Measurements from ENCODE around the gene ADPRHL1.
"Not testable (repeated sequence)": the region's sequence is repeated elsewhere in the genome, so short reads cannot be mapped to it uniquely, and the experiment has no call there.

The ADPRHL1 gene

DNA sequence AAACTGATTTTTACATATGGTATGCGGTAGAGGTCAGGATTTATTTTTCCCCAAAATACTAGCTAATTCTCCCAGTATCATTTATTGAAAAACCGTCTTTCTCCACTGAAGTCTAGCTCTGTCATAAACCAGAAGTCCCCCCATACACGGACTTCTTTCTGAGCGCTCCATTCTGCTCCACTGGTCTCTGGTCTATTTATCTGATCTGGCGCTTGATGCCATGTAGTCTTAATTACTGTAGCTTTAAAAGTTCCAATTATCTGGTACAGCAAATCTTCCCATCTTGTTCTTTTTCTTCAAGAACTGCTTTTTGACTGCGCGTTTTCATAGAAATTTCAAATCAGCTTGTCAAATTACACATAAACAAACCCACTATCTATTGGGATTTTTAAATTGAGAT lies 23.5 kb upstream of the ADPRHL1 start:
- FAIRE-seq: no peak

DNA sequence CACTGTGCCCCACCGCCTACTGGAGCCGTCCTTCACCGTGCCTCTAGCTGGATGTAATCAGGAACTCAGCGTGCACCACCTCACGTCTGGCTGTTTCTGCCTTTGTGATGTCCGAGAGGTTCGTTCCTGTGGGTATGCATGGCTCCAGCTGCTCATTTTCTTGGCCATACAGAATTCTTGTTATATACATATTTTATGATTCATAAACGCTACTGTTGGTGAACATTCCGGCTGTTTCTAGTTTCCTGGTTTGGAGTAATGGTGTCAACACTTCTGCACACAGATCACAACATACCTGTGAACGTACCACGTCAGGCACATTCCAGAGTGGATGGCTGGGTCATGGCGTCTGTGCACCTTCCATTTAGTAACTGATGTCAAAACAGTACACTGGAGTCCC lies 22.6 kb upstream of the ADPRHL1 start:
- FAIRE-seq: no peak

DNA sequence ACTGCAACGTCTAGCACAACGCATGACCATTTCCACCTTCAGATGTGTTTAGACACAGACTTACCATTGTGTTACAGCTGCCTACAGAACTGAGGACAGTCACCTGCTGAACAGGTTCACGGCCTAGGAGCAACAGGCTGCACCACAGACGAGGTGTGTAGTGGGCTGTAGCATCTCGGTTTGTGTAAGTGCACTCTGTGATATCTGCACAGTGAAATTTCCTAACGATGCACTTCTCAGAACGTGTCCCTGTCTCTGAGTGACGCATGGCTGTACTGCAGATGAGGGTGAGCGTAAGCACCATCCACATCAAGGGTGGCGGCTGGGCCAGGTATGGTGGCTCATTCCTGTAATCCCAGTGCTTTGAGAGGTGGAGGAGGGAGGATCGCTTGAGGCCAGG lies 22.0 kb upstream of the ADPRHL1 start:
- no peak for FAIRE-seq

DNA sequence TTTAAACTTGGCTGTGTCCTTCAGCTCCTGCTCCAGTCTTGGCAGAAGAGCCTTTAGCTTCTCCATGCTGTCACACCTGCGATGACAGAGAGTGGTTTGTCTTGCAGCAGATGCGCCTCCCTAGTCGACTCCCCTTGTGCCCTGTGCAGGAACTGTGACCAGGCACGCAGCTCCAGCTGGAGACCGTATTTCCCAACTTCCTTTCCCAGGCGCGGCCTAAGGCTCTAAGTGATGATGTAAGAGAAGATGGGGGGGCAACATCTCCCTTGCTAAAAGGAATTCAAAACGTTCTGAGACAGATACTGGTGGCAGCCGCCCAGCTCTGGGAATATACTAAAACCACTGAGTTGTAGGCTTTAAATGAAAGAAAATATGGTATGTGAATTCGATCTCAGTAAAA lies 20.9 kb upstream of the ADPRHL1 start:
- FAIRE-seq: no peak

DNA sequence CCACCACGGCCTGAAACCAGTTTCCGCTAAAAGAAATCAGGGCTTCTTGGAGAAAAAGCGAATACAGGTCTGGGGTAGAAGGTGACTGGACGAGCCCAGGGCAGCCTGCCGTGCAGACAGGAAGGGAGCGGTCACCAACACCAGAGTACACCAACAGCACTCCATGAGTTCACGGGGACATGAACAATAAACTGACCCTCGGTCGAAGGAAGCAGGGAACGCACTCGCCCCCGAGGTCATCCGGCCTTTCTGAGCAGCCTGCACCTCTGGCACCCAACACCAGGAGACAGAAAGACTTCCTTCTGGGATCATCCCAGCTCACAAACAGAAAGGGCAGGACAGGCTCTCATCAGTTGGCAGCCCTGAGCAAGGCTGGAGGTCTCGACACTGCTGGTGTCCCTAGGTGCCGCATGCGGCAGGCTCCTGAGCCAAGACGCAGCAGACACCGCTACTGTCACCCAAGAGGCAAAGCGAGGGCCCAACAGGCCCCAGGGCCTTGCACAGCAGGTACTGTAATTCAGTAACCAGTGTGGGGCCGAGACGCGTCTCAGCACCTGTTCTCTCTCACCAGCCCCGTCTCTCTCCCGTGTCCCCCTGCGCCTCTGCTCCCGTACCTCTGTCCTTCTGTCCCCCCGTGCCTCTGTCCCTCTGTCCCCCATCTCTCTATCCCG lies 19.2 kb upstream of the ADPRHL1 start:
- FAIRE-seq: no peak

DNA sequence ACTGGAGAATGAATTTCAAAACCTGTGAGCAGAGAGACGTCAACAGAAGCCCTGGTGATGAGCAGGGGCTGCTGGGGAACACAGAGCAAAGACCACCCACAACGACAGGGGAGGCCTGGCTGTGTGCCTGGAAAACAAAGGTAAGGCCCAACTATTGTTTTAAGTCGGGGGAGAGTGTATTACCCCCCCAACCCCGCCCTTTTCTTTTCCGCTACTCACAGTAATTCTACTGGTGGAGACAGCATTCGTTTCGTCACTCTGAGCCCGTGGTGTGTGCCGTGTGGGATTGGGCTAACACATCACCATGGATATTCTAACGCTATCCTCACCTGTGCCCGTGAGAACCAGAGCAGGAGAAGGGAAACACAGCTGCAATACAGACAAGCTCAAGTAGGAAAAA lies 18.6 kb upstream of the ADPRHL1 start:
- no peak for FAIRE-seq

DNA sequence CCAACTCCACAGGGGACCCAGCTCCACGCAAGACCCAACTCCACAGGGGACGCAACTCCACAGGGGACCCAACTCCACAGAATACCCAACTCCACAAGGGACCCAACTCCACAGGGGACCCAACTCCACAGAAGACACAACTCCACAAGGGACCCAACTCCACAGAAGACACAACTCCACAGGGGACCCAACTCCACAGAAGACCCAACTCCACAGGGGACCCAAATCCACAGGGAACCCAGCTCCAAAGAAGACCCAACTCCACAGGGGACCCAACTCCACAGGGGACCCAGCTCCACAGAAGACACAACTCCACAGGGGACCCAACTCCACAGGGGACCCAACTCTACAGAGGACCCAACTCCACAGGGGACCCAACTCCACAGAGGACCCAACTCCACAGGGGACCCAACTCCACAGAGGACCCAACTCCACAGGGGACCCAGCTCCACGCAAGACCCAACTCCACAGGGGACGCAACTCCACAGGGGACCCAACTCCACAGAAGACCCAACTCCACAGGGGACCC lies 17.4 kb upstream of the ADPRHL1 start:
- not testable (repeated sequence) for FAIRE-seq

DNA sequence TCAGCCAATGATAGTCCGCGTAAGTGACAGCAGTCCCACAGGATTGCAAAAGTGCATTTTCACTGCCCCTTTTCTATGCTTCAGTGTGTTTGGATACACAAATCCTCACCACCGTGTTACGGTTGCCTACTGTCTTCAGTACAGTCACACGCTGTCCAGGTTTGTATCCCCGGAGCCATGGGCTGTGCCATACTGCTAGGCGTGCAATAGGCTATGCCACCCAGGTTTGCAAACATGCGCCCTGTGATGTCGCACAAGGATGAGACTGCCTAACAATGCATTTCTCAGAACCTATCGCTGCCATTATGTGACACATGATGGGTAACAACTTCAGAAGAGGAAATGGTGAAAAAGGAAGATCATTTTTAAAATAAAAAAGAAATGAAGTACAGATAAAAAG lies 16.8 kb upstream of the ADPRHL1 start:
- FAIRE-seq: no peak

DNA sequence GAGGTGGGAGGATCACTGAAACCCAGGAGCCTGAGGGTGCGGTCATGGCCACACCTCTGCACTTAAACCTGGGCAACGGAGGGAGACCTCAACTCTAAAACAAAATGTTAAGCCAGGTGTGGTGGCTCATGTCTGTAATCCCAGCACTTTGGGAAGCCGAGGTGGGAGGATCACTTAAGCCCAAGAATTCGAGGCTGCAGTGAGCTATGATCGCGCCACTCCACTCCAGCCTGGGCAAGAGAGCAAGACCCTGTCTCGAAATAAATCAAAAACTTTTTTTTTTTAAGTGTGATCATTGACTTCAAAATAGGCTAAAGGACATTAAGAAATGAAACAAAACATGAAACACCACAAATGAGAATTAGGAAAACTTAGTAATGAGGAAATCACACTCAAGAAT lies 16.3 kb upstream of the ADPRHL1 start:
- FAIRE-seq: no peak

DNA sequence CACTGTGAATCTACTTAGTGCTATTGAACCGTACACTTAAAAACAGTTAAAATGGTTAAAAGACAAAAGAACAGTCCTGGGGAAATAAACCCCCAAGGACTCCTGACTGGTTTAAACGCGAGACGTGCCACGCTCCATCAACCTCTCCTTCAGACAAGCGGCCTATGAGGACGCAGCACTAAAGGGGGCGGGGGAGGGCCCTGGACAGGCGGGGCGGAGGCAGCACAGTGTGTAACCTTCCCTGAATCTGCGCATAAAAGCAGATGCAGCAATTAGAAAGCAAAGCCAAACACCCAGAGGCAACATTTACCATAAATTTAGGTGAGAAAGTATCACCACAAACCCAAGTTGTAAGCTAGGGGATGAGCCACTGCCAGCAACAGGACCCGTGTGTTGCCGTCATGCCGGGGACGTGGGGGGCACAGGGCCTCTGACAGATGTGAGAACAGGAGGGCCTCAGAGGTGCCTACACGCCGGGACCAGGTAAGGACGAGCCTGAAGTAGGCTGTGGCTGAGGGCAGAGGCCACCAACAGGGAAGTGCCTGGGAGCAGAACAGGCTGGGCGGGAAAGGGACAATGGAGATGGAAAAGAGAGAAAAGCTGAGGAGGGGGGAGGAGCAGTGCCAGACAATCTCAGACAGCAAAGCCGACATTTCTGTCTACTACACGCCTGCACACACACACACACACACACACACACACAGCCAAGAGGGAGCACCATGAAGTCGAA lies 15.3 kb upstream of the ADPRHL1 start:
- FAIRE-seq: no peak

DNA sequence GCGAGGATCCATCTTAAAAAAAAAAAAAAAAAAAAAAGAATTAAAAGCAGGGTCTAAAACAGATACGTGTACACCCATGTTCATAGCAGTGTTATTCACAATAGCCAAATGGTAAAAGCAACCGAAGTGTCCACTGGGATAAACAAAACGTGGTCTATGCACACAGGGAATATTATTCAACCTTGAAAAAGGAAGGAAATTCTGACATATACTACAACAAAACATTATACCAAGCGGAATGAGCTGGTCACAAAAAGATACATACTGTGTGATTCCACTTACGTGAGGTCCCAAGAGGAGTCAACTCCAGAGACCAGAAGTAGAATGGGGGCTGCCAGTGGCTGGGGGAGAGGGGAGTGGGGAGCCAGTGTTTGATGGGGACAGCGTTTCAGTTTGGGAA lies 14.7 kb upstream of the ADPRHL1 start:
- no peak for FAIRE-seq

DNA sequence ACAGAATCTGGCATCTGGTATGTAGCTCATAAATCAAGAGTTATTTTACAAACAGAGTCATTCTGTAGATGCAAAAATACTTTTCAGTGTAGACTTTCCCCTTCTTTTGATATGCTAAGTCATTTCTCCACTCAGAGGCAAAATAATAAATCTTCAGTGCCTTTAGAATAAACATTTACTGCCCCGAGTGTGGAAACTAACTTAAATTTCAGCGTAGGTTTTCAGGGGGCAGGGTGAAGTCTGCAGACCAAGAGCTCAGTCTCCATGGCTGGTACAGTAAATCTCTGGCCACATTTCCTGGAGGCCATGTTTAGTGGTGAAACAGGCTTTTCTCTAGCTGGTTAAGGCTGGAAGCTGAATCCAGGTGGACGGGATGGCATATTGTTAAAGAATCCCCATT lies 13.1 kb upstream of the ADPRHL1 start:
- no peak for FAIRE-seq

DNA sequence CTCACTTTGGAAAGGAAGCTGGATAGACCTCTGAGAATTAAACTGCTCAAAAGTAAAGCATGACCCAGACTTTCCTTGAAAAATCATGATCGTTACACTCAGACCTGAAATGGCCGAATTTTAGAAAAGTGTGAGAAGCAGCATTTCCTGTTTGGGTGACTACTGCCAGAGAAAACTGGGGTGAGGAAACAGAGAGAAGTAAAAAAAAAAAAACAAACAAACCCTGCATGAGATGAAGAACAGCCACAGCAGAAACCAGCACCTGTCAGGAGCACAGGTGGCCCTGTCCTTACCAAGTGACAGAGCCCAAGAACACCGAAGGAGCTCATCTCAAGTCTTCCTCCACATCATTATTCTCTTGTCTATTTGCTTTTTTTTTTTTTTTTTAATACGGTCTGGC lies 12.0 kb upstream of the ADPRHL1 start:
- no peak for FAIRE-seq

DNA sequence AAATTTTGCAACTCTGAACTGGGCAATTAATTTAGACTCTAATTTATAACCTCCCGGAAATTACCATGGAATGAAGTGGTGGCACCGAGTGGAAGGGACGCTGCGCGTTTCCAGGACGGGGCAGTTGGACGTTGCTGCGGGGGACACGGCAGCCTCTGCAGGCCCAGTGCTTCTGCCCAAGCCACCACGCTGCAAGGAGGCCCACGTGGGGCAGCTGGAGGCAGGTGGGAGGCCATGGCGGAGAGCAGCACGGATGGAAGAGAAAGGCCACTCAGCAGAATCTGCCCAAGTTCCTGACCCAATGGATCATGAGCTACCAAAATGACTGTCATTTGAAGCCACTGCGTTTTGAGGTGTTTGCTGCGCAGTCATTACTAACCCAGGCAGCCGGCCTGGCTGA lies 11.2 kb upstream of the ADPRHL1 start:
- no peak for FAIRE-seq

DNA sequence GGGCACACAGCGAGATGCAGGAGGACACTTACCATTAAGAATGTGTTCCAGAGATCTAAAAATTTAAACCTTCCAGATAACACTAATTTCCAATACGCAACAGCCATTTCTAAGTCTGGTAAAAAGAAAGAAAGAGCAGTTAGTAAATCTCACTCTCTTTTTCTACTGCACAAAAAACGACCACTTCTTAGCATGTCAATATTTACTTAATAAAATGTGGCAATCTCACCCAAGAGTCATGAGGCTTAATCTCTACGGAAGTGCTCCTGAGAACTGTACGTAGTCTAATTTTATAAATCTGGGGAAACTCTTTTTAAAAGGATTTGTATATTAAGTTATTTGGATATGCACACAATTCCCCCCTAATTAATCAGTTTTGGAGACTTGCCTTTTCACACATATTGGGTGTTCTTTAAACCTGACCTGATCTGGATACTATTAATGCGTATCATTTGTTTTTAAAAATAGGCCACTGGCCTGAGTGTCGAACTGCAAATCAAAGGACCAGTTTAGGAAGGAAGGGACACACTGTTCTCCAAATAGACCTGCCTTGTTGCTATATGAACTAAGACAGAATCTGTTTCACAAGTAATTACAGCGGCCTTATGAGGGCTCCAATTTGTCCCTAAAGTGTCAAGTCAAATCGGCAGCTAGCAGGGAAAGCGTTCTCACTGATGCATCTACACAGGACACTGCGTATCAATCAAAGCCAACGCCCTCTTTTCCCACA lies 7.9 kb upstream of the ADPRHL1 start:
- FAIRE-seq: peak; percentile 53

DNA sequence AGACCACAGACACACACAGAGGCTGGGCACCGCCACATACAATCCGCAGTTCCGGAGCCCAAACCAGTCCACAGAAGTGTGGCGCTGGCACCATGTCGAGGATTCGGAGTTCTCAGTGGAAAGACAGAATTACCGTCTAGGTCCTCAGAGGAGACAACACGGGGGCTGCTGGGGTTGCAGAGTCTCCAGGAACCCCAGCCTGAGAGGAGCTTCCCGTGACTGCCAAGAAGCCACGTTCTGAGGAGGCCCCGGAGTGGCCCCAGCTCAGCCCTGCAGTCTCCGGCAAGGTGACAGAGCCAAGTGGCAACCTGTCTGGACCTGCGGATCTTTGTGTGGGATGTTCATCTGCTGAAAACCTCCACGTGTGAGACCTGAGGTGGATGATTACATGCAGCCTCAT lies 7.3 kb upstream of the ADPRHL1 start:
- no peak for FAIRE-seq

DNA sequence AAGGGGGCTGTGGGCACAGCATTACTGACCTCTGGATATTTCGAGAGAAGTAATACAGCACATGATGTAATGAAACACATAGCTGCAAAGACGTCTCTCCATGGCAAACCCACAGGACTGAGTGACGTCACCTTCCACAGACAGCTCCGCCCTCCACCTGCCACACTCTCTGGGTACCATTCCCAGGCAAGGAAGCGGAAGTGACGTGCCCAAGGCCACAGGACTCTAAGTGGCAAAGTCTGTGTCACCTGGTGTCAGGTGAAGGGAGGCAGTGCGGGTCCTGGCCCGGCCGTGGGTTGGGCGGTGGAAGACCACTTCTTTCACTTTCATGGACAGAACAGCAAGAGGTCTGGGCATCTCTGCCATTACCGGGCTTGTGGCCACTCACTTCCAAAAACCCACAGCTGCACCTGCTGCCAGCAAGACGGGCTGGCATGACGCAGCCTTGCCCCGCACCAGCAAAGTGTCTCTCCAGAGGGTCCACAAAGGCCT lies 6.8 kb upstream of the ADPRHL1 start:
- no peak for FAIRE-seq

DNA sequence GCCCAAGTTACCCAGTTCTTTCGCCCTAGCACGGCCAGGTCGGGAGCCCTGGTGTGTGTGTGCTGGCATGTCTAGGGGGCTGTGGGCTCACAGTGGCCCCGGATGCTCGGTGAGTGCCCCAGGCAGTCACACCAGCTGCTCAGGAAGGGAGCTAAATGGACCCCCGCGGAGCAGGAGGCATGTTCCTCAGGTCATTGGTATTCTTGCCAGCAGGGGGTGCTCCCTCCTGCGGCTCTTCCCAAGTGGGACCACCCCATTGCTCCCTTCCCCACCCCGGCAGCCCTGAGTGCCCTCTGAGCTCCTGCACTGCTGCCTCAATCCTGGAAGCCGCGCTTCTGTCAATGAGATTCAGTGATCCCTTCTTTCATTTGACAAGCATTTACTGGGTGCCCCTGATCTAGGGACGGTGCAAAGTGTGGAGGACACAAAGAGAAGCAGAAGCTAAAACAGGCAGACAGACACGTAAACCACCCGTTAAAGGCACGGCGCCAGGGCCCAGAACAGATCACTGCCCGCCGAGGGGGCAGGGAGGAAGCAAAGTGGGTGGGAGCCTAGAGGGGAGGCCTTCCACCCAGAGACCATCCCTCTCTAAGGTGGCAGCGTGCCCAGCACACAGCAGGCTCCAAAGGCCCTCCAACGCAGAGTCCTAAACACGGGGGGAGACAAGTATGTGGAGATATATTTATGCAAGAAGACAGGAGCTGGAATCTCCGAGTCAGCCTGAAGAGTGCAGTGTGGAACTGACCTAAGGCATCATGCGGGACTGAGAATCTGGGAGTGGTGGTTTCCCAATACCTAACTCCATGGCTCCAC lies 5.2 kb upstream of the ADPRHL1 start:
- no peak for FAIRE-seq

DNA sequence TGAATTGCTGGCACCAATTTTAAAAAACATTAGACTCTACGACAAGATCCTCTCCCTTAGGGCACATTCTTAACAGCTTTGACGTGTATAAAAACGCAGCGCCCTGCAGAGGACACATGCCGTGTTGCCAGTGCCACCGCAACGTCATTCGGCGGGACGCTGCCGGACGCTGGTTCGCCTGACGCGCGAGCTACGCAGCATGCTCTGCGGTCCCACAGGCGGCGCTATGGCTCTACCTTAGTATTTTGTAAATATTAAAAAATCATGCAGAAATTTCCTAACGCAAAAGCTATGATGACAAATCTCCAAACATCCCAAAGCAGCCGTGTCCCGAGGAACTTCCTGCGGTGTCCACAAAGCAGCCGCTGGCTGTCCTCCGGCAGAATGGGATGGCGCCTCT lies 4.2 kb upstream of the ADPRHL1 start:
- FAIRE-seq: no peak

DNA sequence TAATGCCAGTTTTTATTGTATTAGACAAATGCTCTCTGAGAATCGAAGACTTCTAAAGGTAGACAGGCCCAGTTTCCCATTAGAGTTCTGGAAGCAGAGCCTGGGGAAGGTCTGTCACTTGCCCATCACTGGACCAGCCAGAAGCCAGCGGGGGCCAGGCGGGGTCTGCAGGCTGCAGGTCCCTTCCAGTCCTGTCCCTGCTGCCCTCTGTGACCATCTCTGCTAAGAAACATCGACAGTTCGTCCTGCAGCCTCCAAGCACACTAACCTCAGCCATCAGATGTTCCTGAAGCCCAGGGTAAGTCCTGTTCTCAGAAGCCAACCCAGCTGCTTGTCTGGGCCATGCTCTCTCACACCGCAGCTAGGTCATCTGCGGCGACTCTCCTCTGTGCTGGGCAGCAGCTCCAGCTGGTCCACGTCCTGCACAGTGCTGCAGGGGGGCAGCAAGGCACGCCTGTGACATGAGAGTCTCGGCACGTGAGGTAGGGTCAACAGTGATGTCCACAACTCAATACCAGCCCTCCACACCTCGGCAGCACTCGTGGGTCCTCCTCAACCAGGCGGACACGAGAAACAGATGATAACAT lies 2.9 kb upstream of the ADPRHL1 start:
- FAIRE-seq: no peak

DNA sequence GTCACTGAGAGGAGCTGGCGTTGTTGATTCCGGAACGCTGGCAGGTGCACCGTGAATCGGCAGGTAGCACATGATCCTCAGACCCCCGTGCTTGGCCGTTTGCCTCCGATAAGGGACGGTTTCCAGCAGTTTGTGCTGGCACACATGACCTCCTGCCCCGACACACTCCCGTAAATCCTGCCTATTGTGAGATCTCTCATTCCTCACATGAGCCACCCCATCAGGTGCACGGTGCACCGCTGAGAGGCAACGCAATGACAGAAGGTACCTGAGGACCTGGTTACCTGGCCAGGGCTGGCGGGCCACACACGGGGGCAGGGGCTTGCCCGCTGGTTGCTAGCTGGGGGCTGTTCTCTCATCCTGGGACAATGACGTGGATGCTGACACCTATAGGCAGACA lies 2.1 kb upstream of the ADPRHL1 start:
- FAIRE-seq: no peak

DNA sequence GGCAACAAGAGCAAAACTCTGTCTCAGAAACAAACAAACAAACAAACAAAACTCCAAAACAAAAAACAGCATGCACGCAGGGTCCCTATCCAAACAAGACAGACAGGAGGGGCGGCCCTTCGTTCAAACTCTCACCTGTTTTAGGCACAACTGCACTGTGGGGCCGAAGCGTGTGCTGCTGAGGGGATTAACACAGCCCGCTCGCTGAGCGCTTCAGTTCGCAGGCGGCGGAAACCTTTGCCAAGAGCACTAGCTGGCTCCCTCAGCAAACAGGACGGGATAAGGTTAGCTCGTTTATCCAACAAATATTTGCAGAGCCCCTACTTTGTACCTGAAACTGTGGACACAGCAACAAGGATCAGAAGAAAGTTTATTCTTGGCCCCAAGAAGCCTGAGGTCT lies 1.6 kb upstream of the ADPRHL1 start:
- no peak for FAIRE-seq

DNA sequence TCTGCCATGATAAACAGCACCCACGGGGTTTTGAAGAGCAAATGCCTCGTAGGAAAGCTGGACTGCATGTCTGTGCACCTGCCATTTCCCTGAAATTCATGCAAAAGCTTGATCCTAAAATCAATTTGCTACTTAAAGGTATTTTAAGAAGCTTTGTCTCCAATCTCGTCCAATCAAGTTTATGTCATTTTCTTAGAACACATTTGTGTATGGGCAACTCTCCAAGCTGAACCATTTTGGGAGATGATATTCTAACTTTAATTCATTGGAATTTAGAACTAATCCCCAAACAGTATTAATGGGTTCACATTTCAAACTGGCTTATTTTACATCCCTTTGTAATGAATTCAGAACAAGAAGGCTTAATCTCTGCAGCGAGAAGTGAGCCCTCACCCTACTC lies 822 bp downstream of the ADPRHL1 start:
- no peak for FAIRE-seq

Data from islet of Langerhans (tissue), 1 donor.